ENCODE data around the gene H6PD. TPM values are rescaled to one million over a fixed set of nuclear protein-coding genes. Genes with fewer than 3 reads are reported as not detected.

Gene H6PD
- total RNA-seq, 1 donor from 2014 or later = 48.4 TPM

GRCh38 chr1:9293533-9294404 lies 59.2 kb downstream of the H6PD start:
- Mint-ChIP-seq H3K9me3 (ENCODE audit: unreplicated experiment) (peaks cover 4% of the 10 kb centered on the region), H3K36me3 (ENCODE audit: unreplicated experiment) (peaks cover 15% of the 10 kb centered on the region), H3K27me3 (ENCODE audit: unreplicated experiment) (no peaks in the 10 kb centered on the region), H3K27ac (ENCODE audit: unreplicated experiment) (no peak overlapping the region), H3K4me3 (ENCODE audit: unreplicated experiment) (no peak overlapping the region), H3K4me1 (ENCODE audit: unreplicated experiment) (peaks cover 54% of the 10 kb centered on the region)
- DNase-seq (ENCODE audit: extremely low spot score, unreplicated experiment) = no peak
- TF ChIP-seq CTCF (IDR thresholded peaks at IDR 0.05) = no peak

GRCh38 chr1:9294405-9294773 lies 59.8 kb downstream of the H6PD start:
- Mint-ChIP-seq H3K27ac (ENCODE audit: unreplicated experiment) (no peak overlapping the region), H3K9me3 (ENCODE audit: unreplicated experiment) (no peaks in the 10 kb centered on the region), H3K4me3 (ENCODE audit: unreplicated experiment) (no peak overlapping the region), H3K4me1 (ENCODE audit: unreplicated experiment) (peaks cover 58% of the 10 kb centered on the region), H3K27me3 (ENCODE audit: unreplicated experiment) (no peaks in the 10 kb centered on the region), H3K36me3 (ENCODE audit: unreplicated experiment) (peaks cover 13% of the 10 kb centered on the region)
- no peak for TF ChIP-seq CTCF (IDR thresholded peaks at IDR 0.05)
- DNase-seq (ENCODE audit: extremely low spot score, unreplicated experiment) = no peak

GRCh38 chr1:9294910-9295636 lies 60.5 kb downstream of the H6PD start:
- Mint-ChIP-seq H3K27ac (ENCODE audit: unreplicated experiment) (no peak overlapping the region), H3K36me3 (ENCODE audit: unreplicated experiment) (peaks cover 14% of the 10 kb centered on the region), H3K27me3 (ENCODE audit: unreplicated experiment) (no peaks in the 10 kb centered on the region), H3K9me3 (ENCODE audit: unreplicated experiment) (no peaks in the 10 kb centered on the region), H3K4me3 (ENCODE audit: unreplicated experiment) (no peak overlapping the region), H3K4me1 (ENCODE audit: unreplicated experiment) (peaks cover 58% of the 10 kb centered on the region)
- TF ChIP-seq CTCF (IDR thresholded peaks at IDR 0.05) = peak; percentile 43
- no peak for DNase-seq (ENCODE audit: extremely low spot score, unreplicated experiment)

- Mint-ChIP-seq H3K27me3 (ENCODE audit: unreplicated experiment) (no peaks in the 10 kb centered on the region), H3K27ac (ENCODE audit: unreplicated experiment) (no peak overlapping the region), H3K4me3 (ENCODE audit: unreplicated experiment) (no peak overlapping the region), H3K9me3 (ENCODE audit: unreplicated experiment) (no peaks in the 10 kb centered on the region), H3K4me1 (ENCODE audit: unreplicated experiment) (peaks cover 58% of the 10 kb centered on the region), H3K36me3 (ENCODE audit: unreplicated experiment) (peaks cover 20% of the 10 kb centered on the region)
- TF ChIP-seq CTCF (IDR thresholded peaks at IDR 0.05) = no peak
- no peak for DNase-seq (ENCODE audit: extremely low spot score, unreplicated experiment)
Observed at GRCh38 chr1:9295884-9296283, 61.3 kb downstream of the H6PD start.

- no peaks in the 10 kb centered on the region for H3K27me3 Mint-ChIP-seq (ENCODE audit: unreplicated experiment)
- TF ChIP-seq CTCF (IDR thresholded peaks at IDR 0.05) = no peak
- no peak for DNase-seq (ENCODE audit: extremely low spot score, unreplicated experiment)
Observed at GRCh38 chr1:9296850-9297249, 62.3 kb downstream of the H6PD start.

More at GRCh38 chr1:9296850-9297249, 62.3 kb downstream of the H6PD start:
- Mint-ChIP-seq H3K27ac (ENCODE audit: unreplicated experiment) (no peak overlapping the region), H3K36me3 (ENCODE audit: unreplicated experiment) (peaks cover 23% of the 10 kb centered on the region), H3K4me3 (ENCODE audit: unreplicated experiment) (no peak overlapping the region), H3K4me1 (ENCODE audit: unreplicated experiment) (peaks cover 63% of the 10 kb centered on the region), H3K9me3 (ENCODE audit: unreplicated experiment) (no peaks in the 10 kb centered on the region)

Data from osteocyte (in vitro differentiated cells).